Uterus (tissue), 4 donors: ENCODE measurements around the gene PAX3. TPM values are rescaled to one million over a fixed set of nuclear protein-coding genes. Genes with fewer than 3 reads are reported as not detected.

Experiments used
- DNase-seq, 2 donors: peaks; one replicate each; pipeline ENCODE4 v3.0.0-alpha.2; 2019 to 2020
- H3K27ac ChIP-seq, 2 donors: fragments of 200-600 bp; sonication (generic); 1 replicate in 1 of 2; 2 replicates in 1 of 2; pipeline ENCODE4 v1.5.1; 2016 to 2018
- H3K27me3 ChIP-seq, 2 donors: fragments of 200-600 bp; sonication (generic); one replicate each; pipeline ENCODE4 v1.5.1; 2018 to 2019; ENCODE audit warnings: control low read depth in 1 of 2
- H3K36me3 ChIP-seq, 2 donors: fragments of 200-600 bp; sonication (generic); one replicate each; pipeline ENCODE4 v1.5.1; 2019; ENCODE audit warnings: control low read depth in 1 of 2
- H3K4me1 ChIP-seq, 2 donors: fragments of 200-600 bp; sonication (generic); one replicate each; pipeline ENCODE4 v1.5.1; 2018 to 2019; ENCODE audit warnings: control low read depth in 1 of 2
- H3K4me3 ChIP-seq, 2 donors: fragments of 200-600 bp; sonication (generic); 1 replicate in 1 of 2; 2 replicates in 1 of 2; pipeline ENCODE4 v1.5.1; 2018 to 2019; ENCODE audit warnings: mild to moderate bottlenecking in 1 of 2
- H3K9me3 ChIP-seq, 2 donors: fragments of 200-600 bp; sonication (generic); one replicate each; pipeline ENCODE4 v1.5.1; 2019; ENCODE audit warnings: control low read depth in 1 of 2
- POLR2A ChIP-seq, 2 donors: fragments of 450-650 bp; IDR thresholded peaks; one replicate each; pipeline ENCODE4 v1.6.1; 2016; ENCODE audit warnings: antibody characterized with exemption in 2 of 2, mild to moderate bottlenecking in 1 of 2, moderate library complexity in 1 of 2
- intact Hi-C: fragments of 100-400 bp; cut with DNase I; formaldehyde crosslinking; loops from one replicate; pipeline ENCODE4 v1.15.1; 2023; ENCODE audit warnings: low total_unique reads
- total RNA-seq, 4 donors: library from RNA; depleted of rRNA in 3 of 4; stranded (reverse); fragments of >200 nt in 3 of 4; gene quantifications; one replicate each; pipeline versions ENCODE4 v1.1.0 to v1.2.4, GENCODE V29; 2014 to 2023
- TF ChIP-seq, protein P1 (sequence below), 4 experiments: fragments of 200-600 bp in 2 of 4; fragments of 450-650 bp in 2 of 4; sonication (generic) in 2 of 4; IDR thresholded peaks; one replicate each; pipeline ENCODE4 v1.5.1; 2016 to 2019; ENCODE audit warnings: antibody characterized with exemption in 4 of 4, mild to moderate bottlenecking in 2 of 4, moderate library complexity in 1 of 4
- donor health status: DM: yes; HTN: yes; CAD: no.

Gene PAX3
- total RNA-seq, 4 donors from 2014 or later: not detected

DNA sequence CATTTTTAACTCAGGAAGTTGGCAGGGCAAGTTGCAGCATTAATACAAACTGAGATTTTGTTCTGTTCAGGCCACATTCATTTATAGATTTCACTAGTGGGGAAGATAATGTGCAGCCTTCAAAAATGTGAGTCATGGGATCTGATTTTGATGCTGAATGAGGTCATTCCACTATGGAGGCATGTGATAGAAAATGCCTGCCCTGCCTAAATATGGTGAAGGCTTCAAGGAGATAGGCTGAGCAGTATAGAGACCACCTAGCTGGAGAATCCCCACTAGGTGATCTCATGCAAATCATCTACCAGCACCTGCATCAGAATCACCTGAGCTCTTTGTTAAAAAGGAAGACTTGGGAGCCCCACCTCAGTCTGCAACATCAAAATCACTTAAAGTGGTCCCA, 43.7 kb downstream of the PAX3 start:
- no peak overlapping the region for H3K27ac ChIP-seq
- intact Hi-C loops: no loop called here
- TF ChIP-seq, protein P1, sequence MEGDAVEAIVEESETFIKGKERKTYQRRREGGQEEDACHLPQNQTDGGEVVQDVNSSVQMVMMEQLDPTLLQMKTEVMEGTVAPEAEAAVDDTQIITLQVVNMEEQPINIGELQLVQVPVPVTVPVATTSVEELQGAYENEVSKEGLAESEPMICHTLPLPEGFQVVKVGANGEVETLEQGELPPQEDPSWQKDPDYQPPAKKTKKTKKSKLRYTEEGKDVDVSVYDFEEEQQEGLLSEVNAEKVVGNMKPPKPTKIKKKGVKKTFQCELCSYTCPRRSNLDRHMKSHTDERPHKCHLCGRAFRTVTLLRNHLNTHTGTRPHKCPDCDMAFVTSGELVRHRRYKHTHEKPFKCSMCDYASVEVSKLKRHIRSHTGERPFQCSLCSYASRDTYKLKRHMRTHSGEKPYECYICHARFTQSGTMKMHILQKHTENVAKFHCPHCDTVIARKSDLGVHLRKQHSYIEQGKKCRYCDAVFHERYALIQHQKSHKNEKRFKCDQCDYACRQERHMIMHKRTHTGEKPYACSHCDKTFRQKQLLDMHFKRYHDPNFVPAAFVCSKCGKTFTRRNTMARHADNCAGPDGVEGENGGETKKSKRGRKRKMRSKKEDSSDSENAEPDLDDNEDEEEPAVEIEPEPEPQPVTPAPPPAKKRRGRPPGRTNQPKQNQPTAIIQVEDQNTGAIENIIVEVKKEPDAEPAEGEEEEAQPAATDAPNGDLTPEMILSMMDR (IDR thresholded peaks at IDR 0.05): no peak
- TF ChIP-seq POLR2A (IDR thresholded peaks at IDR 0.05): no peak

DNA sequence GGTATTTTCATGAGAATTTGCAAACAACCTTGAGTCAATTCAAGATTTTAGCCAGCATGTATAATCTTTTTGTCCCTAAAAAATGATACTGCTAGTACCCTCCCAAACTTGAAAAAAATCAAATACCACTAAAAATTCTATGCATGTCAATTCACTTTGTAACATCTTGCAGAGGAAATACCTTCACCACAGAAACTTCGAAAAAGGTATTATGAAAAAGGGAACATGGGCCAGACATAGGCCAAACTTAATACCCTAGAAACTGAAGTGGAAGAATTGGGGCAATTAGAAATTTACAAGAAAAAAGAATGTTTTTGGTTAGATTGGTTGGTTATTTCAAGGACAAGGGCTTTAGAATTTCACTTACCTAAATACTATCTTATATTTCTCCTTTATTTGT, 48.5 kb downstream of the PAX3 start:
- no peaks in the 10 kb centered on the region for H3K27me3 ChIP-seq
- TF ChIP-seq, protein P1 (IDR thresholded peaks at IDR 0.05): no peak
- TF ChIP-seq POLR2A (IDR thresholded peaks at IDR 0.05): no peak
- DNase-seq: no peak

More for the DNA sequence above, 43.7 kb downstream of the PAX3 start:
- Histone ChIP-seq H3K9me3 (no peaks in the 10 kb centered on the region), H3K36me3 (no peaks in the 10 kb centered on the region), H3K4me3 (no peak overlapping the region), H3K4me1 (no peaks in the 10 kb centered on the region), H3K27me3 (peaks cover 0 to 8% of the 10 kb centered on the region in 2 donors)
- no peak for DNase-seq

DNA sequence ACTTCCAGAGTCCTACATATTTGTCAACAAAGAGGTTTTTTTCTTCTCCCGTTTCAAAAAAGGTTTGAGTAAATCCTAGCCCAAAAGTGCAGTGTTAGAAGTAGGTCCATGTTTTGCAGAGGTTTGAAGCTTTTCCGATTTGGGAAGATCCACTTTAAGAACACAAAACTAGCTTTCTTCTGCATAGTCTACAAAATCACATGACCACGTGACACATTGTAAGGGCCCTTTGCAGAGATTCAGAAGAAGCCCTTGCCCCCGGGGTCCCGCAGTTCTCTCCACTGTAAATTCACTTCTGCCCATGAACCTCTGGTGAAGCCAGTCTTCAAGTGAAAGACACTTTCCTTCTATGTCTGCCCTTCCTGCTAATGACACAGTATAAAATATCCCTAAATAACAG, 49.4 kb downstream of the PAX3 start:
- DNase-seq: no peak
- H3K27ac ChIP-seq: no peak overlapping the region
- H3K4me1 ChIP-seq: no peaks in the 10 kb centered on the region
- intact Hi-C loops: no loop called here
- no peaks in the 10 kb centered on the region for H3K36me3 ChIP-seq
- TF ChIP-seq, protein P1 (IDR thresholded peaks at IDR 0.05): no peak
- no peak for TF ChIP-seq POLR2A (IDR thresholded peaks at IDR 0.05)
- H3K4me3 ChIP-seq: no peak overlapping the region
- H3K27me3 ChIP-seq: no peaks in the 10 kb centered on the region
- H3K9me3 ChIP-seq: no peaks in the 10 kb centered on the region

More for the DNA sequence above, 48.5 kb downstream of the PAX3 start:
- Histone ChIP-seq H3K9me3 (no peaks in the 10 kb centered on the region), H3K36me3 (no peaks in the 10 kb centered on the region), H3K4me1 (no peaks in the 10 kb centered on the region), H3K27ac (no peak overlapping the region), H3K4me3 (no peak overlapping the region)
- intact Hi-C loops: no loop called here

DNA sequence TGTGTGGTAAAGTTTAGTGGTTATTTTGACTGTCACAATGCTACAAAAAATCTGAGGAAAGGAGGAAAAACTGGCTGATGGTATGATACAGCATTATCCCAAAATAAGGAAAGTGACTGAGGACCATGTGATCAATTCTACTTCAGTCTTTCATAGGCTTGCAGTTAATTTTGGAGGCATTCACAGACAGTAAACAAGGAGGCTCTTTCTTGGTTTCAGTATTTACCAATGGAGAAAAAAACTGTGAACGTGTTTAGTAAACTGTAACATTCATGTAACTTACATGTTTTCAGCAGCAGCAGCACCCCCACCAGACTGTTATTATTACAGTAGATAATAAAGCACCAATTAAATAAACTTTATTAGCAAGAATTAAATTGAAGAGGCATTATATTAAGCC, 50.0 kb downstream of the PAX3 start:
- intact Hi-C loops: no loop called here
- no peaks in the 10 kb centered on the region for H3K27me3 ChIP-seq
- no peak overlapping the region for H3K27ac ChIP-seq
- DNase-seq: no peak
- no peak overlapping the region for H3K4me3 ChIP-seq
- TF ChIP-seq, protein P1 (IDR thresholded peaks at IDR 0.05): no peak
- no peak for TF ChIP-seq POLR2A (IDR thresholded peaks at IDR 0.05)
- H3K36me3 ChIP-seq: no peaks in the 10 kb centered on the region
- H3K4me1 ChIP-seq: no peaks in the 10 kb centered on the region
- H3K9me3 ChIP-seq: no peaks in the 10 kb centered on the region

DNA sequence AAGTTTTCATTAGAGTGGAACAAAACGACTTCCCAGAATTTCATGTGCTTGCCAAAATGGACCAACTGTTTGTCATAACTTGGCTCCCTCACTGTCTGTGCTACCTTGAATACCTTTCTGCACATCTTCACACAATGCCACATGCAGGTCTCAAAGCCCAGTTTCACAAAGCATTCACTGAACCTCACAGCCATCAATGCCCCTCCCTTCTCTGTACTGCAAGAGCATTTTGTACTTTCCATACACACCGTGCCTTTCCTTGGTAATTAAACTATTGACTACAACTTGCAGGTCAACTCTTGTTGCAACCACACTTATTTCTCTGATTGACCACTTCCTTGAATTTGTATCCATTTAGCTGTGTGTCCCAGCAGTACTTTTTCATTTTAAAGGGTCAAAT, 50.5 kb downstream of the PAX3 start:
- intact Hi-C loops: no loop called here
- Histone ChIP-seq H3K4me1 (no peaks in the 10 kb centered on the region), H3K4me3 (no peak overlapping the region), H3K36me3 (no peaks in the 10 kb centered on the region), H3K27ac (no peak overlapping the region), H3K27me3 (no peaks in the 10 kb centered on the region), H3K9me3 (no peaks in the 10 kb centered on the region)
- no peak for DNase-seq
- TF ChIP-seq, protein P1 (IDR thresholded peaks at IDR 0.05): no peak
- TF ChIP-seq POLR2A (IDR thresholded peaks at IDR 0.05): no peak
